SK-N-SH treated with all-trans-retinoic acid at 6 μM for 48 hours (cell line): ENCODE results near the gene GALNT17.

Experiments used
- ATAC-seq: fragments of 200-7000 bp; cut with Tn5 transposase; 3 replicates; pipeline ENCODE4 v1.9.1; 2020; ENCODE audit warnings: mild to moderate bottlenecking, moderate library complexity
- ARNTL ChIP-seq: fragments of 450-650 bp; formaldehyde crosslinking; IDR thresholded peaks from 2 replicates; pipeline ENCODE4 v1.5.0; 2020; ENCODE audit warnings: low read depth, mild to moderate bottlenecking, moderate library complexity, borderline replicate concordance
- BACH2 ChIP-seq: fragments of 250-450 bp; sonication (Bioruptor Pico); IDR thresholded peaks from 2 replicates; pipeline ENCODE4 v1.9.0; 2021; ENCODE audit warnings: mild to moderate bottlenecking, borderline replicate concordance
- CREB5 ChIP-seq: fragments of 250-450 bp; sonication (Bioruptor Pico); IDR thresholded peaks from 2 replicates; pipeline ENCODE4 v1.5.1; 2020; ENCODE audit warnings: low read depth, mild to moderate bottlenecking, moderate library complexity
- CSDC2 ChIP-seq: fragments of 250-450 bp; sonication (Bioruptor Pico); IDR thresholded peaks from 2 replicates; pipeline ENCODE4 v1.5.0; 2020; ENCODE audit warnings: mild to moderate bottlenecking, moderate library complexity
- CSRNP3 ChIP-seq: fragments of 250-450 bp; sonication (Bioruptor Pico); IDR thresholded peaks from 2 replicates; pipeline ENCODE4 v1.5.1; 2021; ENCODE audit warnings: mild to moderate bottlenecking, moderate library complexity
- ESRRG ChIP-seq: fragments of 250-450 bp; sonication (Bioruptor Pico); IDR thresholded peaks from 2 replicates; pipeline ENCODE4 v1.6.1; 2021; ENCODE audit warnings: mild to moderate bottlenecking
- ISL1 ChIP-seq: fragments of 250-450 bp; sonication (Bioruptor Pico); IDR thresholded peaks from 2 replicates; pipeline ENCODE4 v2.1.2; 2022; ENCODE audit warnings: mild to moderate bottlenecking, moderate library complexity
- OSR1 ChIP-seq: fragments of 250-450 bp; sonication (Bioruptor Pico); IDR thresholded peaks from 2 replicates; pipeline ENCODE4 v1.8.0; 2022; ENCODE audit warnings: moderate library complexity, mild to moderate bottlenecking, inconsistent platforms
- PATZ1 ChIP-seq: fragments of 250-450 bp; sonication (Bioruptor Pico); IDR thresholded peaks from 2 replicates; pipeline ENCODE4 v1.8.0; 2020; ENCODE audit warnings: mild to moderate bottlenecking, moderate library complexity, borderline replicate concordance
- PPARA ChIP-seq: fragments of 250-450 bp; sonication (Bioruptor Pico); IDR thresholded peaks from 2 replicates; pipeline ENCODE4 v1.5.0; 2020; ENCODE audit warnings: mild to moderate bottlenecking, borderline replicate concordance
- RARB ChIP-seq: fragments of 250-450 bp; sonication (Bioruptor Pico); IDR thresholded peaks from 2 replicates; pipeline ENCODE4 v1.8.0; 2021; ENCODE audit warnings: mild to moderate bottlenecking, moderate library complexity
- SNAI2 ChIP-seq: fragments of 250-450 bp; sonication (Bioruptor Pico); IDR thresholded peaks from 2 replicates; pipeline ENCODE4 v1.5.0; 2020; ENCODE audit warnings: mild to moderate bottlenecking, moderate library complexity
- TCF4 ChIP-seq: fragments of 250-450 bp; sonication (Bioruptor Pico); IDR thresholded peaks from 2 replicates; pipeline ENCODE4 v1.8.0; 2021; ENCODE audit warnings: mild to moderate bottlenecking, moderate library complexity, borderline replicate concordance
- TOX ChIP-seq: fragments of 250-450 bp; sonication (Bioruptor Pico); IDR thresholded peaks from 2 replicates; pipeline ENCODE4 v1.8.0; 2021; ENCODE audit warnings: mild to moderate bottlenecking, moderate library complexity, borderline replicate concordance
- TSHZ2 ChIP-seq: fragments of 250-450 bp; sonication (Bioruptor Pico); IDR thresholded peaks from 2 replicates; pipeline ENCODE4 v1.5.0; 2020; ENCODE audit warnings: mild to moderate bottlenecking, moderate library complexity
- ZC3H10 ChIP-seq: fragments of 250-450 bp; sonication (Bioruptor Pico); IDR thresholded peaks from 2 replicates; pipeline ENCODE4 v1.5.1; 2021; ENCODE audit warnings: mild to moderate bottlenecking, moderate library complexity
- ZFP3 ChIP-seq: fragments of 250-450 bp; sonication (Bioruptor Pico); IDR thresholded peaks from 2 replicates; pipeline ENCODE4 v1.5.0; 2020; ENCODE audit warnings: mild to moderate bottlenecking, moderate library complexity
- ZFP30 ChIP-seq: fragments of 450-650 bp; formaldehyde crosslinking; IDR thresholded peaks from 2 replicates; pipeline ENCODE4 v1.5.0; 2022; ENCODE audit warnings: mild to moderate bottlenecking, moderate library complexity
- ZNF70 ChIP-seq: fragments of 450-650 bp; formaldehyde crosslinking; IDR thresholded peaks from 2 replicates; pipeline ENCODE4 v1.5.0; 2020; ENCODE audit warnings: mild to moderate bottlenecking, moderate library complexity
- ZNF8 ChIP-seq: fragments of 450-650 bp; formaldehyde crosslinking; IDR thresholded peaks from 2 replicates; pipeline ENCODE4 v1.5.0; 2020; ENCODE audit warnings: mild to moderate bottlenecking, moderate library complexity

Gene GALNT17

GRCh38 chr7:71135116-71135515 lies 3.2 kb downstream of the GALNT17 start:
- TF ChIP-seq ZNF70 (CRISPR knock-in tag) (no peak), CREB5 (CRISPR knock-in tag) (no peak), ARNTL (no peak), TCF4 (CRISPR knock-in tag) (no peak), OSR1 (CRISPR knock-in tag) (no peak), PPARA (no peak), PATZ1 (CRISPR knock-in tag) (no peak)
- TF ChIP-seq, all 23 proteins: peak for 0
- no peak for ATAC-seq

GRCh38 chr7:71135663-71136062 lies 3.7 kb downstream of the GALNT17 start:
- no peak for TF ChIP-seq TOX (CRISPR knock-in tag)
- TF ChIP-seq ARNTL: no peak
- TF ChIP-seq SNAI2 (CRISPR knock-in tag): no peak
- no peak for TF ChIP-seq TCF4 (CRISPR knock-in tag)
- ATAC-seq: no peak

GRCh38 chr7:71137479-71137878 lies 5.5 kb downstream of the GALNT17 start:
- TF ChIP-seq ZFP3 (CRISPR knock-in tag) (no peak), ZC3H10 (CRISPR knock-in tag) (no peak), TOX (CRISPR knock-in tag) (no peak), ESRRG (CRISPR knock-in tag) (no peak), TSHZ2 (no peak), PPARA (no peak), CSDC2 (CRISPR knock-in tag) (no peak), CREB5 (CRISPR knock-in tag) (no peak)
- ATAC-seq: no peak

- ATAC-seq: no peak
These were observed 8.3 kb downstream of the GALNT17 start for GRCh38 chr7:71140264-71140663.

More at GRCh38 chr7:71140264-71140663, 8.3 kb downstream of the GALNT17 start:
- TF ChIP-seq CSRNP3 (CRISPR knock-in tag) (no peak), ZNF8 (no peak), CREB5 (CRISPR knock-in tag) (no peak), ARNTL (no peak), RARB (CRISPR knock-in tag) (no peak), ZFP3 (CRISPR knock-in tag) (no peak), TOX (CRISPR knock-in tag) (no peak), ZFP30 (CRISPR knock-in tag) (no peak), ISL1 (no peak), ZNF70 (CRISPR knock-in tag) (no peak), CSDC2 (CRISPR knock-in tag) (no peak), SNAI2 (CRISPR knock-in tag) (no peak), TCF4 (CRISPR knock-in tag) (no peak), BACH2 (no peak)
